Neural cell (in vitro differentiated cells): ENCODE data around the gene PLA2G5.

Experiments used
- CTCF ChIP-seq: fragments of 450-650 bp; IDR thresholded peaks from 2 replicates; pipeline ENCODE4 v1.5.1; 2014; ENCODE audit warnings: antibody characterized with exemption, mild to moderate bottlenecking, moderate library complexity; ENCODE audit not compliant: poor library complexity, severe bottlenecking
- EP300 ChIP-seq: fragments of 450-650 bp; conservative IDR thresholded peaks from 2 replicates; pipeline ENCODE4 v1.6.1; 2014; ENCODE audit warnings: antibody characterized with exemption, mild to moderate bottlenecking, moderate library complexity; ENCODE audit not compliant: poor library complexity, severe bottlenecking
- EZH2 ChIP-seq: fragments of 200-600, 300-800 bp; shearing (Covaris generic), sonication (generic); IDR thresholded peaks from 2 replicates; pipeline ENCODE4 v1.6.1; 2014; ENCODE audit warnings: antibody characterized with exemption, low read length, borderline replicate concordance, mild to moderate bottlenecking; ENCODE audit not compliant: insufficient read depth, poor library complexity, severe bottlenecking
- MXI1 ChIP-seq: fragments of 450-650 bp; conservative IDR thresholded peaks from 2 replicates; pipeline ENCODE4 v1.6.1; 2014; ENCODE audit warnings: antibody characterized with exemption, mild to moderate bottlenecking; ENCODE audit not compliant: poor library complexity, severe bottlenecking
- RAD21 ChIP-seq: fragments of 450-650 bp; conservative IDR thresholded peaks from 2 replicates; pipeline ENCODE4 v1.6.1; 2014; ENCODE audit warnings: antibody characterized with exemption, mild to moderate bottlenecking, moderate library complexity

GRCh38 chr1:20126806-20127440 is 56.9 kb downstream of the PLA2G5 start:
- TF ChIP-seq MXI1 (no peak), CTCF (no peak), EP300 (no peak), RAD21 (no peak), EZH2 (no peak)
